ENCODE results near the gene INSL6.

Gene INSL6

GRCh38 chr9:5146241-5146640 lies 39.2 kb downstream of the INSL6 start:
- TF ChIP-seq, protein P1, sequence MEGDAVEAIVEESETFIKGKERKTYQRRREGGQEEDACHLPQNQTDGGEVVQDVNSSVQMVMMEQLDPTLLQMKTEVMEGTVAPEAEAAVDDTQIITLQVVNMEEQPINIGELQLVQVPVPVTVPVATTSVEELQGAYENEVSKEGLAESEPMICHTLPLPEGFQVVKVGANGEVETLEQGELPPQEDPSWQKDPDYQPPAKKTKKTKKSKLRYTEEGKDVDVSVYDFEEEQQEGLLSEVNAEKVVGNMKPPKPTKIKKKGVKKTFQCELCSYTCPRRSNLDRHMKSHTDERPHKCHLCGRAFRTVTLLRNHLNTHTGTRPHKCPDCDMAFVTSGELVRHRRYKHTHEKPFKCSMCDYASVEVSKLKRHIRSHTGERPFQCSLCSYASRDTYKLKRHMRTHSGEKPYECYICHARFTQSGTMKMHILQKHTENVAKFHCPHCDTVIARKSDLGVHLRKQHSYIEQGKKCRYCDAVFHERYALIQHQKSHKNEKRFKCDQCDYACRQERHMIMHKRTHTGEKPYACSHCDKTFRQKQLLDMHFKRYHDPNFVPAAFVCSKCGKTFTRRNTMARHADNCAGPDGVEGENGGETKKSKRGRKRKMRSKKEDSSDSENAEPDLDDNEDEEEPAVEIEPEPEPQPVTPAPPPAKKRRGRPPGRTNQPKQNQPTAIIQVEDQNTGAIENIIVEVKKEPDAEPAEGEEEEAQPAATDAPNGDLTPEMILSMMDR (IDR thresholded peaks at IDR 0.05; ENCODE audit: insufficient read depth, low read length, missing control alignments), result no peak
- CTCF ChIA-PET, result no interaction called here
- POLR2A ChIA-PET, result no interaction called here
- DNase-seq (ENCODE audit: low read depth, low spot score), result no peak
- H3K4me3 ChIP-seq (ENCODE audit: low read depth, low read length), result no peak overlapping the region

GRCh38 chr9:5144217-5144616 lies 41.2 kb downstream of the INSL6 start:
- TF ChIP-seq, protein P1 (IDR thresholded peaks at IDR 0.05; ENCODE audit: insufficient read depth, low read length, missing control alignments), result no peak
- CTCF ChIA-PET, result no interaction called here
- POLR2A ChIA-PET, result no interaction called here
- no peak for DNase-seq (ENCODE audit: low read depth, low spot score)
- no peak overlapping the region for H3K4me3 ChIP-seq (ENCODE audit: low read depth, low read length)

DNA sequence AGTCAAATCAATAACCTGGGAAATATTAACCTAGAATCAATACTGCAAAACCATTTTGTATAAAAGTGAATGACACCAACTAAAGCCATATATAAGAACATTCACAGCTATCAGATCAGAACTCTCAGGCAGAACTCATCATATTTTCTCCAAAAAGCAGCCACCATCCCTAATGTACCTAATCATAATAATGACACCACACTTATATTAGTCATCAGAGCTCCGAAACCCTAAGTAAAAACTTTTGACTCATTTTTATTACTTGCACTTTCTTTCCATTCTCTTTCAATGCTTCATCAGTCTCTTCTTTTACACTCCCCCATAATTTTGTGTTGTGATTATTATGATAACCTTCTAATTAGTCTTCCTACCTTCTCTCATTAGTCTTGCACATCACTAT lies 45.3 kb downstream of the INSL6 start:
- POLR2A ChIA-PET, result no interaction called here
- CTCF ChIA-PET, result interaction anchor here (1.4 kb wide), 1 partner anchor 153 kb away, joined by 5 read pairs; no protein-coding TSS in a partner anchor
- TF ChIP-seq, protein P1 (IDR thresholded peaks at IDR 0.05; ENCODE audit: insufficient read depth, low read length, missing control alignments), result no peak
- no peak for DNase-seq (ENCODE audit: low read depth, low spot score)
- H3K4me3 ChIP-seq (ENCODE audit: low read depth, low read length), result no peak overlapping the region

- ChIA-PET CTCF (no interaction called here), POLR2A (no interaction called here)
- TF ChIP-seq, protein P1 (IDR thresholded peaks at IDR 0.05; ENCODE audit: insufficient read depth, low read length, missing control alignments), result no peak
- H3K4me3 ChIP-seq (ENCODE audit: low read depth, low read length), result no peak overlapping the region
- no peak for DNase-seq (ENCODE audit: low read depth, low spot score)
Measured at GRCh38 chr9:5122516-5122915, 62.9 kb downstream of the INSL6 start.

GRCh38 chr9:5122116-5122515 lies 63.3 kb downstream of the INSL6 start:
- POLR2A ChIA-PET, result no interaction called here
- CTCF ChIA-PET, result no interaction called here
- TF ChIP-seq, protein P1 (IDR thresholded peaks at IDR 0.05; ENCODE audit: insufficient read depth, low read length, missing control alignments), result no peak
- no peak for DNase-seq (ENCODE audit: low read depth, low spot score)
- no peak overlapping the region for H3K4me3 ChIP-seq (ENCODE audit: low read depth, low read length)

DNA sequence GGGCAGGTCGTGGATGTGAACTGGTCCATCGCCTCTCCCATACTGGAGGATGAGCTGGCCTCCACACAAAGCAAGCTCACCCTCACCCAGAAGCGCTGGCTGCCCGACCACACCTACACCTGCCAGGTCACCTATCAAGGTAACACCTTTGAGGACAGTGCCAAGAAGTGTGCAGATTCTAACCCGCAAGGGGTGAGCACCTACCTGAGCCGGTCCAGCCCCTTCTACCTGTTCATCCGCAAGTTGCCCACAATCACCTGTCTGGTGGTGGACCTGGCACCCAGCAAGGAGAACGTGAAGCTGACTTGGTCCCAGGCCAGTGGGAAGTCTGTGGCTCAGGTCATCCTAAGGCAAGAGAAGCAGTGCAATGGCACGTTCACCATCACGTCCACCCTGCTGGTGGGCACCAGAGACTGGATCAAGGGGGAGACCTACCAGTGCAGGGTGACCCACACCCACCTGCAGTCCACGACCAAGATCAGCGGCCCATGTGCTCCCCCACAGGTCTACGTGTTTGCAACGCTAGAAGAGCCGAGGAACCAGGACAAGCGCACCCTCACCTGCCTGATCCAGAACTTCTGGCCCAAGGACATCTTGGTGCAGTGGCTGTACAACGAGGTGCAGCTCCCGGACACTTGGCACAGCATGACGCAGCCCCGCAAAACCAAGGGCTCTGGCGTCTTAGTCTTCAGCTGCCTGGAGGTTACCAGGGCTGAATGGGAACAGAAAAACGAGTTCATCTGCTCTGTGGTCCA lies 71.3 kb downstream of the INSL6 start:
- H3K4me3 ChIP-seq (ENCODE audit: low read depth, low read length), result no peak overlapping the region
- no peak for DNase-seq (ENCODE audit: low read depth, low spot score)
- TF ChIP-seq, protein P1 (IDR thresholded peaks at IDR 0.05; ENCODE audit: insufficient read depth, low read length, missing control alignments), result no peak
- CTCF ChIA-PET, result interaction anchor here (1.1 kb wide), 1 partner anchor 73 kb away, joined by 3 read pairs; no protein-coding TSS in a partner anchor
- POLR2A ChIA-PET, result no interaction called here
